Mesendoderm (in vitro differentiated cells): ENCODE results near the gene NAP1L4.

Source experiments
- DNase-seq: peaks from one replicate; pipeline ENCODE4 v3.0.0; 2013
- H2AK5ac ChIP-seq: 2 replicates; pipeline ENCODE4 v1.6.1; 2013; ENCODE audit warnings: low read length, inconsistent platforms
- H2BK120ac ChIP-seq: 2 replicates; pipeline ENCODE4 v1.6.1; 2013; ENCODE audit warnings: low read depth, mild to moderate bottlenecking, low read length, moderate library complexity, mixed read lengths
- H2BK15ac ChIP-seq: replicated peaks from 2 replicates; pipeline ENCODE4 v1.6.1; 2013; ENCODE audit warnings: low read depth, mild to moderate bottlenecking, moderate library complexity
- H2BK5ac ChIP-seq: 2 replicates; pipeline ENCODE4 v1.6.1; 2013; ENCODE audit warnings: low read length, inconsistent platforms
- H3K18ac ChIP-seq: 2 replicates; pipeline ENCODE4 v1.6.1; 2013; ENCODE audit warnings: mild to moderate bottlenecking, low read length, mixed read lengths
- H3K23ac ChIP-seq: one replicate; pipeline ENCODE4 v1.6.1; 2013; ENCODE audit warnings: low read length
- H3K27ac ChIP-seq: 2 replicates; pipeline ENCODE4 v1.5.1; 2013; ENCODE audit warnings: low read depth, mild to moderate bottlenecking, inconsistent platforms, low read length, moderate library complexity
- H3K27me3 ChIP-seq: 2 replicates; pipeline ENCODE4 v1.6.1; 2013; ENCODE audit warnings: low read length, control low read depth, mild to moderate bottlenecking, inconsistent platforms; ENCODE audit not compliant: insufficient read depth, poor library complexity
- H3K36me3 ChIP-seq: 2 replicates; pipeline ENCODE4 v1.6.1; 2013; ENCODE audit warnings: low read length, inconsistent platforms; ENCODE audit not compliant: control insufficient read depth, insufficient read depth
- H3K4ac ChIP-seq: one replicate; pipeline ENCODE4 v1.6.1; 2013; ENCODE audit warnings: low read depth, mild to moderate bottlenecking, low read length, moderate library complexity
- H3K4me1 ChIP-seq: 2 replicates; pipeline ENCODE4 v1.6.1; 2013; ENCODE audit warnings: low read depth, low read length, inconsistent platforms; ENCODE audit not compliant: control insufficient read depth
- H3K4me2 ChIP-seq: 2 replicates; pipeline ENCODE4 v1.6.1; 2013; ENCODE audit warnings: low read length
- H3K4me3 ChIP-seq: 2 replicates; pipeline ENCODE4 v1.5.1; 2013; ENCODE audit warnings: mild to moderate bottlenecking, low read length
- H3K56ac ChIP-seq: one replicate; pipeline ENCODE4 v1.6.1; 2013; ENCODE audit warnings: low read length
- H3K79me1 ChIP-seq: 2 replicates; pipeline ENCODE4 v1.6.1; 2013; ENCODE audit warnings: low read length, inconsistent platforms
- H3K79me2 ChIP-seq: 2 replicates; pipeline ENCODE4 v1.6.1; 2013; ENCODE audit warnings: mild to moderate bottlenecking, low read length; ENCODE audit not compliant: control insufficient read depth, insufficient read depth
- H3K9ac ChIP-seq: 2 replicates; pipeline ENCODE4 v1.6.1; 2013; ENCODE audit warnings: low read length, inconsistent platforms
- H4K5ac ChIP-seq: one replicate; pipeline ENCODE4 v1.6.1; 2013; ENCODE audit warnings: low read length
- H4K8ac ChIP-seq: one replicate; pipeline ENCODE4 v1.6.1; 2013; ENCODE audit warnings: low read depth, mild to moderate bottlenecking, control low read depth, low read length, moderate library complexity
- WGBS: extraction: QIAGEN DNeasy Blood & Tissue Kit; methylation state at CpG from one replicate; pipeline ENCODE4 v1.1.7; 2013; ENCODE audit warnings: low lambda C conversion rate, missing lambda C conversion rate; ENCODE audit not compliant: insufficient coverage; ENCODE audit errors: extremely low coverage; 5-methylcytosine and 5-hydroxymethylcytosine counted together

Gene NAP1L4

DNA sequence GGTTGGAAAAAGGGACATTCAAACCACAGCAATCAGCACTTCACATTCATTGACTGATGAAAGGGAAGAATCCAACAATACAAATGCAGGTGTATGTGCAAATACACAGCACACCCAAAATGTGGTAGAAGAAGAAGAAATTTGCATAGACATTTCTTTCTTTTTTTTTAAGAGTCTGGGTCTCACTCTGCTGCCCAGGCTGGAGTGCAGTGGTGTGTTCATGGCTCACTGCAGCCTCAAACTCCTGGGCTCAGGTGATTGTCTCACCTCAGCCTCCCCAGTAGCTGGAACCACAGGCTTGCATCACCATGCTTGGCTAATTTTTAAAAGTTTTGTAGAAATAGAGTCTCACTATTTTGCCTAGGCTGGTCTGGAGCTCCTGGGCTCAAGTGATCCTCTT is 43.2 kb upstream of the NAP1L4 start:
- H3K4me3 ChIP-seq = no peak overlapping the region
- H3K4me1 ChIP-seq = no peaks in the 10 kb centered on the region
- H3K23ac ChIP-seq = no peak overlapping the region
- no peak overlapping the region for H3K18ac ChIP-seq
- no peak overlapping the region for H2AK5ac ChIP-seq
- H3K9ac ChIP-seq = no peak overlapping the region
- no peak overlapping the region for H3K4me2 ChIP-seq
- no peak overlapping the region for H3K4ac ChIP-seq
- H2BK5ac ChIP-seq = no peak overlapping the region
- H3K79me1 ChIP-seq = peaks cover 11% of the 10 kb centered on the region
- H4K8ac ChIP-seq = no peak overlapping the region
- H3K79me2 ChIP-seq = no peaks in the 10 kb centered on the region
- peaks cover 24% of the 10 kb centered on the region for H3K36me3 ChIP-seq
- no peak overlapping the region for H3K27ac ChIP-seq
- no peak overlapping the region for H3K56ac ChIP-seq
- H2BK15ac ChIP-seq = no peak overlapping the region
- no peak for DNase-seq
- H3K27me3 ChIP-seq = no peaks in the 10 kb centered on the region
- H2BK120ac ChIP-seq = no peak overlapping the region
- no peak overlapping the region for H4K5ac ChIP-seq

DNA sequence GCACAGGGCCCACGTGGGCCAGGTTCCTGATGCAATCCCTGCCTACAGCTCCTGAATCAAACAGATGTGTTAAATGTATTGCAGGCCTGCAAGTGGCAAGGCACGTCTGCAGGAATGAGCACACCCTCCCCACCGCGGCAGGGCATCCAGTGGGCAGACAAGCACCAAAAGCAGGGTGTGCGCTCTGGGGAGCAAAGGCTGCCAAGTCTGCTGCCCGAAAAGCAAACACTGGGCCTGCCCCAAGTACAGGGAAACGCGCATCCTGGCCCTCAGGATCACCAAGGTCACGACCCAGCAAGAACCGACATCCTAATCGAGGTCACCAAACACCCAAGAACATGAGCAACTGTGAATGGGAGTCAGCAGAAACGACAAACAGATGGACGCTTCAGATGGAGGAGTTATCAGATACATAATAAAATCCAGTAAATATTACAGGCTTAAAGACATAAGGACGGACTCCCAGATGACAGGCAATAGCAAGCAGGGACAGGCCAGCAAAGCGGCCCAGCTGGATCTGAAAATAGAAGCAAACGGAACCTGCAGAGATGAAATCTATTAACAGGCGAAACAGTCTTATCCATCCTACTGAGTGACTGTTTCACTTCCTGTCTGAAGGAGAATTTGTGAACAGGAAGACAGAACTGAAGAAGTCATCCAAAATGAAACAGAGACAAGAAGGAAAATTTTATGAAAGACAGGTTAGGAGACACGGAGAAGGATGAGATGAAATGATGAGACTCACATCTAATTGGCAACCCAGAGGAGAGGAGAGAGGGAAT is 38.4 kb upstream of the NAP1L4 start:
- Histone ChIP-seq H2BK120ac (no peak overlapping the region), H3K36me3 (peaks cover 29% of the 10 kb centered on the region), H3K4me2 (no peak overlapping the region), H3K18ac (no peak overlapping the region), H2AK5ac (no peak overlapping the region), H4K5ac (no peak overlapping the region), H3K79me2 (no peaks in the 10 kb centered on the region), H2BK5ac (no peak overlapping the region), H4K8ac (no peak overlapping the region), H3K4me3 (no peak overlapping the region), H3K79me1 (peaks cover 13% of the 10 kb centered on the region), H3K27me3 (no peaks in the 10 kb centered on the region), H3K4ac (no peak overlapping the region), H3K56ac (no peak overlapping the region), H3K9ac (no peak overlapping the region), H3K23ac (no peak overlapping the region), H2BK15ac (no peak overlapping the region), H3K27ac (no peak overlapping the region), H3K4me1 (no peaks in the 10 kb centered on the region)
- DNase-seq = no peak
- WGBS = no CpG with 5 or more reads among the region's 18 CpGs

- peaks cover 27% of the 10 kb centered on the region for H3K36me3 ChIP-seq
- no peaks in the 10 kb centered on the region for H3K79me2 ChIP-seq
- no peak overlapping the region for H3K27ac ChIP-seq
- no peak overlapping the region for H3K56ac ChIP-seq
- H3K27me3 ChIP-seq = no peaks in the 10 kb centered on the region
- H3K4me2 ChIP-seq = no peak overlapping the region
- no peak overlapping the region for H3K23ac ChIP-seq
- H3K18ac ChIP-seq = no peak overlapping the region
- H2BK5ac ChIP-seq = no peak overlapping the region
- no peak overlapping the region for H3K9ac ChIP-seq
- no peak overlapping the region for H4K5ac ChIP-seq
- no peaks in the 10 kb centered on the region for H3K4me1 ChIP-seq
- no CpG with 5 or more reads among the region's 9 CpGs for WGBS
- no peak for DNase-seq
- H3K4ac ChIP-seq = no peak overlapping the region
- H3K79me1 ChIP-seq = peaks cover 13% of the 10 kb centered on the region
- no peak overlapping the region for H2AK5ac ChIP-seq
- H3K4me3 ChIP-seq = no peak overlapping the region
- H2BK15ac ChIP-seq = no peak overlapping the region
- no peak overlapping the region for H4K8ac ChIP-seq
- H2BK120ac ChIP-seq = no peak overlapping the region
These were observed 36.7 kb upstream of the NAP1L4 start for GRCh38 chr11:3028813-3029212.

DNA sequence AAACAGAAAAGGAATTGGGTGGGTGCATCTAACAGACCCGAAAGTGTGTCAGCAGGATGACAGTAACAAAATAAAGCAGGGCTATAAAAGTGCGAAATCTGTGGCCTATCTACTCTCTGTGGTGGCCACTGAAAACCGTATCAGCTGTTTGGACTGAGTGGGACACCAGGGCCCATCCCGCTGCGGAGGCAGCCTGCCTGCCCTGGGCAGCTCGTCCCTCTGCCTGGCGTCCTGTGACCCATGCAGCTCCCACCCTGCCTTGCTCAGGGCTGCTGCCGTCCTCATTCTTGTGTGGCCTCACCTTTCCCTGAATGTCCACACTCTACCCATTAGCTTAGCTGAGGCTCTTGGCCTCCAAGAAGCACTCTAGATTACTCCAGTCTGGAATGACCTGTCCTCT is 34.7 kb upstream of the NAP1L4 start:
- Histone ChIP-seq H2BK120ac (no peak overlapping the region), H3K27ac (no peak overlapping the region), H3K79me2 (no peaks in the 10 kb centered on the region), H2BK15ac (no peak overlapping the region), H3K27me3 (no peaks in the 10 kb centered on the region), H3K9ac (no peak overlapping the region), H3K4me2 (no peak overlapping the region), H3K18ac (no peak overlapping the region), H3K4me1 (no peaks in the 10 kb centered on the region), H4K5ac (no peak overlapping the region), H3K79me1 (peaks cover 9% of the 10 kb centered on the region), H3K23ac (no peak overlapping the region), H3K4me3 (no peak overlapping the region), H4K8ac (no peak overlapping the region), H3K4ac (no peak overlapping the region), H3K36me3 (peaks cover 23% of the 10 kb centered on the region), H2AK5ac (no peak overlapping the region), H3K56ac (no peak overlapping the region), H2BK5ac (no peak overlapping the region)
- no CpG with 5 or more reads among the region's 8 CpGs for WGBS
- DNase-seq = no peak

- H3K4me1 ChIP-seq = no peaks in the 10 kb centered on the region
- H3K9ac ChIP-seq = no peak overlapping the region
- no peak overlapping the region for H4K5ac ChIP-seq
- no peak overlapping the region for H3K56ac ChIP-seq
- no peak overlapping the region for H3K4ac ChIP-seq
- H2BK5ac ChIP-seq = no peak overlapping the region
- peaks cover 14% of the 10 kb centered on the region for H3K36me3 ChIP-seq
- no peak overlapping the region for H3K27ac ChIP-seq
- H3K23ac ChIP-seq = no peak overlapping the region
- no peak overlapping the region for H2BK15ac ChIP-seq
- H2BK120ac ChIP-seq = no peak overlapping the region
- no peak overlapping the region for H2AK5ac ChIP-seq
- no peak overlapping the region for H4K8ac ChIP-seq
- WGBS = no CpG with 5 or more reads among the region's 4 CpGs
- no peak overlapping the region for H3K18ac ChIP-seq
- no peaks in the 10 kb centered on the region for H3K79me1 ChIP-seq
- H3K4me3 ChIP-seq = no peak overlapping the region
- peak; percentile 64 for DNase-seq
- H3K79me2 ChIP-seq = no peaks in the 10 kb centered on the region
- no peak overlapping the region for H3K4me2 ChIP-seq
- no peaks in the 10 kb centered on the region for H3K27me3 ChIP-seq
These were observed 30.9 kb upstream of the NAP1L4 start for GRCh38 chr11:3022982-3023381.
